Measurements from ENCODE around the gene CHRM2. TPM values are rescaled to one million over a fixed set of nuclear protein-coding genes. Genes with fewer than 3 reads are reported as not detected.

CHRM2 gene
- polyA plus RNA-seq, 2 of the 4 experiments (the other 2 are of a cell fraction) = not detected

DNA sequence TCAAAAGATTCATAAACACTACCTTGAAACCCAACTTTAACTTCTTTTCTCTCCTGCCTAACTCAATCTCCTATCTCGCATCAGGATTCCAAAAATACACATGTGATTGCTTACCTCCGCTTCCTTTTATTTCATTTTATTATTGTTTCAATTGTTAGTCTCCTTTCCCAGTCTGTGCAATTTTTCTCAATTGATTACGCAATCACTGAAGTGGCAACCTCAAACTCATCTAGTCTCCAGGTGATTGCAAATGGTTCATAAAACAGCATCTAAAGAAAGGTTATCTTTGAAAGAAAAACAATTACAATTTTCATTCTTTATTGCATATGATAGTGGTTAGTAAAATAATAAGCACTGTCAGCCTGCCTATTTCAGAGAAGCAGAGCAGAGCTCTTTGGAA, 45.6 kb downstream of the CHRM2 start:
- H3K9me3 ChIP-seq = no peaks in the 10 kb centered on the region
- no peaks in the 10 kb centered on the region for H3K4me1 ChIP-seq
- 9% methylated on average over 3 of the region's 3 CpGs for WGBS (ENCODE audit: missing lambda C conversion rate)
- FAIRE-seq (no peak), ATAC-seq (no peak), DNase-seq (ENCODE audit: low read depth in 1 of 2, low spot score in 1 of 2) (no peak)
- H3K4me3 ChIP-seq = no peak overlapping the region
- CTCF ChIA-PET = no interaction called here
- no peak overlapping the region for H3K4me2 ChIP-seq
- no peak for TF ChIP-seq POLR2AphosphoS2 (conservative IDR thresholded peaks at IDR 0.05; ENCODE audit: low read length)
- peak; percentile 76 to 77 for TF ChIP-seq CEBPB (IDR thresholded peaks at IDR 0.05)
- TF ChIP-seq HOXA7 (CRISPR knock-in tag; IDR thresholded peaks at IDR 0.05) = no peak
- TF ChIP-seq FOSB (CRISPR knock-in tag; IDR thresholded peaks at IDR 0.05) = no peak
- TF ChIP-seq, protein P1, sequence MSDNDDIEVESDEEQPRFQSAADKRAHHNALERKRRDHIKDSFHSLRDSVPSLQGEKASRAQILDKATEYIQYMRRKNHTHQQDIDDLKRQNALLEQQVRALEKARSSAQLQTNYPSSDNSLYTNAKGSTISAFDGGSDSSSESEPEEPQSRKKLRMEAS (IDR thresholded peaks at IDR 0.05) = no peak
- TF ChIP-seq, protein P2, sequence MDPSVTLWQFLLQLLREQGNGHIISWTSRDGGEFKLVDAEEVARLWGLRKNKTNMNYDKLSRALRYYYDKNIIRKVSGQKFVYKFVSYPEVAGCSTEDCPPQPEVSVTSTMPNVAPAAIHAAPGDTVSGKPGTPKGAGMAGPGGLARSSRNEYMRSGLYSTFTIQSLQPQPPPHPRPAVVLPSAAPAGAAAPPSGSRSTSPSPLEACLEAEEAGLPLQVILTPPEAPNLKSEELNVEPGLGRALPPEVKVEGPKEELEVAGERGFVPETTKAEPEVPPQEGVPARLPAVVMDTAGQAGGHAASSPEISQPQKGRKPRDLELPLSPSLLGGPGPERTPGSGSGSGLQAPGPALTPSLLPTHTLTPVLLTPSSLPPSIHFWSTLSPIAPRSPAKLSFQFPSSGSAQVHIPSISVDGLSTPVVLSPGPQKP (IDR thresholded peaks at IDR 0.05; ENCODE audit: low read depth, low read length) = no peak
- no peak for TF ChIP-seq TFCP2L1 (CRISPR knock-in tag; IDR thresholded peaks at IDR 0.05)
- no peak for TF ChIP-seq RAD21 (conservative IDR thresholded peaks at IDR 0.05 in 1 of 2, IDR thresholded peaks at IDR 0.05 in 1 of 2)
- H3K27ac ChIP-seq = no peak overlapping the region
- POLR2A ChIA-PET = no interaction called here

DNA sequence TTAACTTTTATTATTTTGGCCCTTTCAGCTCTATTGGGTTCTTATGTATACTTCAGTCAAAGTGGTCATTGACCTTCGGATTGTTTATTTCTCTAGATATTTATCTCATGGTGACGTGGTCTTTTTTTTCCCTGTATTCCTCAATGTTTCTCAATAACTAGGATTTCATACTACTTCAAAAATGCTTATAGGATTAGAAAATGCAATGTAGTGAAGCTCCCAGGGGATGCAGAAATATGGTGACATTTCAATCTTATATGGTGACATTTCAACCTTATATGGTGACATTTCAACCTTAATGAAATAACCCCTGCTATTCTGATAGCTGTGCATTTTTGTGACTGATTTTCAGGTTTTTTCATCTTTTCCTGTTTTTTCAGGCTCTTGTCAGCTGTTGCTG, 51.4 kb downstream of the CHRM2 start:
- H3K27ac ChIP-seq = no peak overlapping the region
- no peak overlapping the region for H3K4me2 ChIP-seq
- no peak overlapping the region for H3K4me3 ChIP-seq
- H3K4me1 ChIP-seq = no peaks in the 10 kb centered on the region
- DNase-seq (ENCODE audit: low read depth in 1 of 2, low spot score in 1 of 2) (no peak), FAIRE-seq (no peak), ATAC-seq (no peak)
- no peaks in the 10 kb centered on the region for H3K9me3 ChIP-seq
- POLR2A ChIA-PET = no interaction called here
- CTCF ChIA-PET = no interaction called here
- 6% methylated on average over 2 of the region's 2 CpGs for WGBS (ENCODE audit: missing lambda C conversion rate)
- TF ChIP-seq RARB (CRISPR knock-in tag; IDR thresholded peaks at IDR 0.05) = no peak

DNA sequence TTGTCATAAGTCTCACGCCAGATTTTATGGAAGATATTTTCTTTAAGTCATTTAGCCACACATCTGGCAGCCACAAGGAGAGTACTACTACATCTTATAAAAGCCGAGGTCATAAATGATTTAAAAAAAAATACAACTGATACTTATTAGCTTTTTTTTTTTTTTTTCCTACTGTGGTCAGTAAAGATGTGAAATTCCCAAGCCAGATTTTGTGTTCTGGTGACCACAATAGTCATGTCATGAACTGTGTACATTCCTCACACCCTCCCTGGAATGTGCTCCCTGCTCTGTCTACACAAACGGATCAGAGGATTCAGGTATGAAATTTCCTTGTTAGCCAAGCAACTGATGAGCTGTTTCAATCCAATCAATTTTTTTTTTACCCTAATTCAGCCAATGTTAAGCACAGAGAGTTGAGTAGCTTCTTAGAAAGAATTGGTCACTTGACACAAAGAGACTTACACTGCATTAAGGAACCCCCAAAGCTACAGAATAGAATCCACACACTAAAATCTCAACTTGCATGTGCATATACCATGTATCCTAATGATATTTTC, 54.7 kb downstream of the CHRM2 start:
- DNase-seq (ENCODE audit: low read depth in 1 of 2, low spot score in 1 of 2) (no peak), FAIRE-seq (no peak), ATAC-seq (no peak)
- ChIA-PET CTCF (interaction anchor here (0.6 kb wide), 1 partner anchor 390 kb away, joined by 3 read pairs; no protein-coding TSS in a partner anchor), POLR2A (no interaction called here)
- Histone ChIP-seq H3K4me1 (no peaks in the 10 kb centered on the region), H3K9me3 (no peaks in the 10 kb centered on the region), H3K4me3 (no peak overlapping the region), H3K4me2 (no peak overlapping the region), H3K27ac (no peak overlapping the region)
- TF ChIP-seq NR3C1 (IDR thresholded peaks at IDR 0.05) = no peak
- WGBS (ENCODE audit: missing lambda C conversion rate) = 1% methylated on average over 3 of the region's 3 CpGs

DNA sequence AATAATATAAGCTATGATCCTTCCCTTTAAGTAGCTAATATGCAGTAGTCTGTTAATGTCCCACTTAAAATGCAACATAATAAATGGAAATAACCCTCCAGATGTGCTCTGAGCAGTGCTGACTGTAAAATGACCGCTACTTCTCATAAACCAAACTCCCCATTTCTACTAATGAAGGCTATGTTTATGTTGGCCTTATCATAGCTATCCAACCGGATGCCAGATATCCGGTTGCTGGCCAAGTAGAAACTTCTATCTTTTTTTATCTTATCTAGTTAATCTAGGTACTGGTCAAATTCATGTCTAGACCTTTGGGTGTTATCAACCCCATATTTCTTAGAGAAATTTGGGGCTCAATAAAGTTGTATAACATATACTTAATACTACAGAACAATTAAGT, 56.6 kb downstream of the CHRM2 start:
- WGBS (ENCODE audit: missing lambda C conversion rate) = 12% methylated on average over 3 of the region's 3 CpGs
- ATAC-seq (no peak), FAIRE-seq (no peak), DNase-seq (ENCODE audit: low read depth in 1 of 2, low spot score in 1 of 2) (no peak)
- Histone ChIP-seq H3K9me3 (no peaks in the 10 kb centered on the region), H3K4me3 (no peak overlapping the region), H3K4me1 (no peaks in the 10 kb centered on the region), H3K4me2 (no peak overlapping the region), H3K27ac (no peak overlapping the region)
- TF ChIP-seq HOXB5 (CRISPR knock-in tag; IDR thresholded peaks at IDR 0.05) (no peak), ZNF302 (CRISPR knock-in tag; IDR thresholded peaks at IDR 0.05) (no peak), FOXS1 (CRISPR knock-in tag; IDR thresholded peaks at IDR 0.05) (no peak), KDM5A (IDR thresholded peaks at IDR 0.05) (no peak), FOSB (CRISPR knock-in tag; IDR thresholded peaks at IDR 0.05) (no peak), CHD2 (IDR thresholded peaks at IDR 0.05; ENCODE audit: low read length, partially characterized antibody) (no peak), CHD4 (IDR thresholded peaks at IDR 0.05; ENCODE audit: borderline replicate concordance) (no peak), NFE2L2 (conservative IDR thresholded peaks at IDR 0.05; ENCODE audit: low read length) (no peak), EHF (CRISPR knock-in tag; IDR thresholded peaks at IDR 0.05) (no peak), KDM1A (IDR thresholded peaks at IDR 0.05; ENCODE audit: low read depth) (no peak), ZFP36 (IDR thresholded peaks at IDR 0.05; ENCODE audit: borderline replicate concordance, partially characterized antibody) (no peak), POLR2AphosphoS2 (conservative IDR thresholded peaks at IDR 0.05; ENCODE audit: low read length) (no peak), CBX2 (IDR thresholded peaks at IDR 0.05; ENCODE audit: borderline replicate concordance, low read depth) (no peak), CEBPB (IDR thresholded peaks at IDR 0.05) (no peak)
- TF ChIP-seq, protein P3, sequence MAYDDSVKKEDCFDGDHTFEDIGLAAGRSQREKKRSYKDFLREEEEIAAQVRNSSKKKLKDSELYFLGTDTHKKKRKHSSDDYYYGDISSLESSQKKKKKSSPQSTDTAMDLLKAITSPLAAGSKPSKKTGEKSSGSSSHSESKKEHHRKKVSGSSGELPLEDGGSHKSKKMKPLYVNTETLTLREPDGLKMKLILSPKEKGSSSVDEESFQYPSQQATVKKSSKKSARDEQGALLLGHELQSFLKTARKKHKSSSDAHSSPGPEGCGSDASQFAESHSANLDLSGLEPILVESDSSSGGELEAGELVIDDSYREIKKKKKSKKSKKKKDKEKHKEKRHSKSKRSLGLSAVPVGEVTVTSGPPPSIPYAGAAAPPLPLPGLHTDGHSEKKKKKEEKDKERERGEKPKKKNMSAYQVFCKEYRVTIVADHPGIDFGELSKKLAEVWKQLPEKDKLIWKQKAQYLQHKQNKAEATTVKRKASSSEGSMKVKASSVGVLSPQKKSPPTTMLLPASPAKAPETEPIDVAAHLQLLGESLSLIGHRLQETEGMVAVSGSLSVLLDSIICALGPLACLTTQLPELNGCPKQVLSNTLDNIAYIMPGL (CRISPR knock-in tag; IDR thresholded peaks at IDR 0.05; ENCODE audit: borderline replicate concordance) = no peak
- TF ChIP-seq, protein P4, sequence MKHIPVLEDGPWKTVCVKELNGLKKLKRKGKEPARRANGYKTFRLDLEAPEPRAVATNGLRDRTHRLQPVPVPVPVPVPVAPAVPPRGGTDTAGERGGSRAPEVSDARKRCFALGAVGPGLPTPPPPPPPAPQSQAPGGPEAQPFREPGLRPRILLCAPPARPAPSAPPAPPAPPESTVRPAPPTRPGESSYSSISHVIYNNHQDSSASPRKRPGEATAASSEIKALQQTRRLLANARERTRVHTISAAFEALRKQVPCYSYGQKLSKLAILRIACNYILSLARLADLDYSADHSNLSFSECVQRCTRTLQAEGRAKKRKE (CRISPR knock-in tag; IDR thresholded peaks at IDR 0.05; ENCODE audit: low read depth) = no peak
- TF ChIP-seq, protein P5, sequence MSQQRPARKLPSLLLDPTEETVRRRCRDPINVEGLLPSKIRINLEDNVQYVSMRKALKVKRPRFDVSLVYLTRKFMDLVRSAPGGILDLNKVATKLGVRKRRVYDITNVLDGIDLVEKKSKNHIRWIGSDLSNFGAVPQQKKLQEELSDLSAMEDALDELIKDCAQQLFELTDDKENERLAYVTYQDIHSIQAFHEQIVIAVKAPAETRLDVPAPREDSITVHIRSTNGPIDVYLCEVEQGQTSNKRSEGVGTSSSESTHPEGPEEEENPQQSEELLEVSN (IDR thresholded peaks at IDR 0.05; ENCODE audit: borderline replicate concordance, low read depth) = no peak
- CTCF ChIA-PET = no interaction called here
- POLR2A ChIA-PET = no interaction called here

All from A549 (cell line).